HepG2 (cell line): ENCODE measurements around the gene PPP1R9A. TPM values are rescaled to one million over a fixed set of nuclear protein-coding genes. Genes with fewer than 3 reads are reported as not detected.

ENCODE experiments used
- FOXA1 ChIP-seq, 2 experiments: fragments of 450-650 bp in 1 of 2; sonication (generic) in 1 of 2; formaldehyde crosslinking in 1 of 2; IDR thresholded peaks; 2 replicates each; pipeline versions ENCODE4 v1.4.0 to v1.6.1; 2016 to 2020; ENCODE audit warnings: missing genetic modification reagents in 1 of 2
- FOXA3 ChIP-seq: IDR thresholded peaks from 2 replicates; pipeline ENCODE4 v1.6.1; 2016; ENCODE audit warnings: missing genetic modification reagents, missing compliant biosample characterization
- FOXP4 ChIP-seq: sonication (generic); formaldehyde crosslinking; IDR thresholded peaks from 2 replicates; pipeline ENCODE4 v1.4.0; 2020; ENCODE audit warnings: missing genetic modification reagents
- GATAD2A ChIP-seq: IDR thresholded peaks from 2 replicates; pipeline ENCODE4 v1.6.1; 2016
- GLI4 ChIP-seq: sonication (generic); formaldehyde crosslinking; IDR thresholded peaks from 2 replicates; pipeline ENCODE4 v1.5.1; 2020; ENCODE audit warnings: missing genetic modification reagents, mild to moderate bottlenecking, moderate library complexity, borderline replicate concordance
- KLF15 ChIP-seq: sonication (generic); formaldehyde crosslinking; IDR thresholded peaks from 2 replicates; pipeline ENCODE4 v1.8.1; 2023; ENCODE audit warnings: borderline replicate concordance, mild to moderate bottlenecking, inconsistent platforms, missing genetic modification reagents, mixed read lengths
- MED13 ChIP-seq: sonication (generic); formaldehyde crosslinking; IDR thresholded peaks from 2 replicates; pipeline ENCODE4 v1.5.0; 2020; ENCODE audit warnings: missing genetic modification reagents
- NCOR1 ChIP-seq: fragments of 200-600 bp; sonication (generic); IDR thresholded peaks from 2 replicates; pipeline ENCODE4 v1.7.0; 2017; ENCODE audit warnings: antibody characterized with exemption, low read length, borderline replicate concordance
- PAF1 ChIP-seq: IDR thresholded peaks from 2 replicates; pipeline ENCODE4 v1.6.1; 2016; ENCODE audit warnings: missing genetic modification reagents, missing compliant biosample characterization
- ZBTB2 ChIP-seq: sonication (generic); formaldehyde crosslinking; IDR thresholded peaks from 2 replicates; pipeline ENCODE4 v1.8.0; 2022; ENCODE audit warnings: low read depth, missing genetic modification reagents
- ZNF33A ChIP-seq: sonication (generic); formaldehyde crosslinking; IDR thresholded peaks from 2 replicates; pipeline ENCODE4 v1.5.1; 2020; ENCODE audit warnings: missing genetic modification reagents, mild to moderate bottlenecking, moderate library complexity, borderline replicate concordance
- ZNF713 ChIP-seq: sonication (generic); formaldehyde crosslinking; IDR thresholded peaks from 2 replicates; pipeline ENCODE4 v1.4.0; 2020; ENCODE audit warnings: mild to moderate bottlenecking, missing genetic modification reagents
- ZSCAN25 ChIP-seq: sonication (generic); formaldehyde crosslinking; IDR thresholded peaks from 2 replicates; pipeline ENCODE4 v1.8.0; 2022; ENCODE audit warnings: mild to moderate bottlenecking, missing genetic modification reagents
- ZXDC ChIP-seq: sonication (generic); formaldehyde crosslinking; IDR thresholded peaks from 2 replicates; pipeline ENCODE4 v1.5.0; 2020; ENCODE audit warnings: mild to moderate bottlenecking, missing genetic modification reagents
- polyA plus RNA-seq, 8 experiments: library from polyadenylated mRNA; depleted of rRNA in 3 of 8; stranded (reverse) in 7 of 8; unstranded in 1 of 8; fragments of >200 nt; fragmentation: Illumina TruSeq in 4 of 8; extraction: Trizol in 4 of 8; gene quantifications; 2 replicates each; pipeline versions ENCODE4 v1.2.1 to v1.2.3, GENCODE V29; 2011 to 2016; ENCODE audit warnings: low read depth in 4 of 8, missing spikeins in 1 of 8, mixed read lengths in 1 of 8; ENCODE audit not compliant: insufficient read depth in 1 of 8
- total RNA-seq, 5 experiments: library from RNA; depleted of rRNA; stranded (reverse); fragments of >200 nt; fragmentation: Illumina TruSeq; extraction: Trizol; gene quantifications; 2 replicates each; pipeline ENCODE4 v1.2.3, GENCODE V29; 2016; ENCODE audit warnings: low read depth in 1 of 5
- TF ChIP-seq, protein P1 (sequence below): sonication (generic); formaldehyde crosslinking; IDR thresholded peaks from 2 replicates; pipeline ENCODE4 v1.4.0; 2020; ENCODE audit warnings: mild to moderate bottlenecking, missing genetic modification reagents

PPP1R9A gene
- total and polyA plus RNA-seq, 2 of the 13 experiments (the other 11 are each of a cell fraction or from before 2014, with no cell fraction given): 11.4 to 31.9 TPM

DNA sequence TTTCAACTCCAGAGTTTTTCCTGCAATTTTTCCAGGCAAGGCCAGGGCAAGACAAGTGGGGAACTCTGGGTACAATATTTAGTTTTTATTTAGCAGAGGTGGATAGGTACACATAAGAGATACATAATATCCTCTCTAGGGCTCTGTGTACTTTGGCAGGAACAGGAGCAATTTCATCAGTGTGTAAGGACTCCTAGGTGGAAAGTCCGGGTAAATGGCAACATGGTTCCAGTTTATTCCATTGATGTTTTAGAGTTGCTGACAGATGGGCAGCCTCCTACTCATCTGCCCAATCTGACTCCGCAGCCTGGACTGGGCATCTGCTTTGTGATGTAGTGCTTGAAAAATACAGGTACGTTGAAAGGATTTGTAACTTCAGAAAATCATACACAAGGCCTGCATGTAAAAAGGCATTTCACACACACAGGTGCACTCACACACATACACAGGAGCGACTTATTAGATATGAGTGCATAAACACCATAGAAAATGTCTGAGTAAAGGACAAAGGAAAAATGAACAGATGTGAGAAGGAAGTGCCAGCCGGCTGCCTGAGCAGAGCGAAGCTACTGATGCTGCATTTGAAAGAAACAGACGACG, 411.2 kb downstream of the PPP1R9A start (continued):
- TF ChIP-seq, protein P1, sequence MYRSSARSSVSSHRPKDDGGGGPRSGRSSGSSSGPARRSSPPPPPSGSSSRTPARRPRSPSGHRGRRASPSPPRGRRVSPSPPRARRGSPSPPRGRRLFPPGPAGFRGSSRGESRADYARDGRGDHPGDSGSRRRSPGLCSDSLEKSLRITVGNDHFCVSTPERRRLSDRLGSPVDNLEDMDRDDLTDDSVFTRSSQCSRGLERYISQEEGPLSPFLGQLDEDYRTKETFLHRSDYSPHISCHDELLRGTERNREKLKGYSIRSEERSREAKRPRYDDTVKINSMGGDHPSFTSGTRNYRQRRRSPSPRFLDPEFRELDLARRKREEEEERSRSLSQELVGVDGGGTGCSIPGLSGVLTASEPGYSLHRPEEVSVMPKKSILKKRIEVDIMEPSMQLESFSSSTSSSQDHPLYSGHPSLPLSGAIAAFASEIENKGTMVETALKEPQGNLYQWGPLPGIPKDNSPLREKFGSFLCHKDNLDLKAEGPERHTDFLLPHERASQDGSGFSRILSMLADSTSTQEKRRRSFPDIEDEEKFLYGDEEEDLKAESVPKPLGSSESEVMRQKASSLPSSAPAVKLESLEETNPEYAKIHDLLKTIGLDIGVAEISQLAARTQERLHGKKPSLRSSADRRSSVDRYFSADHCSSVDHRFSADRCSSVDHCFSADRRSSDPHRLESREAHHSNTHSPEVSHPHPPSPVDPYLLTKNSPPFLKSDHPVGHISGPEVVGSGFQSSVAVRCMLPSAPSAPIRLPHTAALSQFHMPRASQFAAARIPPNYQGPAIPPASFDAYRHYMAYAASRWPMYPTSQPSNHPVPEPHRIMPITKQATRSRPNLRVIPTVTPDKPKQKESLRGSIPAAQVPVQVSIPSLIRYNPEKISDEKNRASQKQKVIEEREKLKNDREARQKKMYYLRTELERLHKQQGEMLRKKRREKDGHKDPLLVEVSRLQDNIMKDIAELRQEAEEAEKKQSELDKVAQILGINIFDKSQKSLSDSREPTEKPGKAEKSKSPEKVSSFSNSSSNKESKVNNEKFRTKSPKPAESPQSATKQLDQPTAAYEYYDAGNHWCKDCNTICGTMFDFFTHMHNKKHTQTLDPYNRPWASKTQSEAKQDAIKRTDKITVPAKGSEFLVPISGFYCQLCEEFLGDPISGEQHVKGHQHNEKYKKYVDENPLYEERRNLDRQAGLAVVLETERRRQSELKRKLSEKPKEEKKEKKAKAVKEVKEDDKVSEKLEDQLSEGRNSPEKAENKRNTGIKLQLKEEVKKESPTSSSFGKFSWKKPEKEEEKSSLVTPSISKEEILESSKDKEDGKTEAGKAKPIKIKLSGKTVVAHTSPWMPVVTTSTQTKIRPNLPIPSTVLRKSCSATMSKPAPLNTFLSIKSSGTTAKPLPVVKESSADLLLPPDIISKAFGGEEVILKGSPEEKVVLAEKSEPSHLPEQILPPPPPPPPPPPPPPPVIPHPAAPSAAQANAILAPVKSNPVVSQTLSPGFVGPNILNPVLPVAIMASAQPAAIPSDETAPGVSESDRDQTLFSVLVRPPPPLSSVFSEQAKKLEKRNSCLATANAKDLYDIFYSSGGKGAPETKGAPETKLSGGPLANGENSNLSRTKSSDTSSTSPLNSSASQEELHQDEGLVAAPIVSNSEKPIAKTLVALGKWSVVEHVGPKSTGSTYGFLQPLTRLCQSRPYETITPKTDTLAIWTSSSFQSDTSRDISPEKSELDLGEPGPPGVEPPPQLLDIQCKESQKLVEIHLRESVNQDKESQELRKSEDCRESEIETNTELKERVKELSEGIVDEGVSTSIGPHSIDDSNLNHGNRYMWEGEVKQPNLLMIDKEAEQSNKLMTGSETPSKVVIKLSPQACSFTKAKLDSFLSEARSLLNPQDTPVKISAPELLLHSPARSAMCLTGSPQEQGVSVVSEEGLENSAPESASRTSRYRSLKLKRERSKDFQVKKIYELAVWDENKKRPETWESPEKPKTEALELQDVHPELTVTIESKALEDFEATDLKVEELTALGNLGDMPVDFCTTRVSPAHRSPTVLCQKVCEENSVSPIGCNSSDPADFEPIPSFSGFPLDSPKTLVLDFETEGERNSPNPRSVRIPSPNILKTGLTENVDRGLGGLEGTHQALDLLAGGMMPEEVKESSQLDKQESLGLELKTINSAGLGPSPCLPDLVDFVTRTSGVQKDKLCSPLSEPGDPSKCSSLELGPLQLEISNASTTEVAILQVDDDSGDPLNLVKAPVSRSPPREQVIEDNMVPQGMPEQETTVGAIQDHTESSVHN (CRISPR knock-in tag): no peak
- TF ChIP-seq ZXDC (no peak), FOXP4 (CRISPR knock-in tag) (no peak), GLI4 (CRISPR knock-in tag) (no peak), NCOR1 (0 out of 2 replicates have a peak, but pooled peaks have one; percentile 27), GATAD2A (CRISPR knock-in tag) (0 out of 2 replicates have a peak, but pooled peaks have one; percentile 22), MED13 (CRISPR knock-in tag) (no peak), KLF15 (no peak), FOXA1 (IDR thresholded peaks at IDR 0.05) (no peak), FOXA1 (CRISPR knock-in tag; IDR thresholded peaks at IDR 0.05) (0 out of 2 replicates have a peak, but pooled peaks have one; percentile 42), ZSCAN25 (CRISPR knock-in tag) (no peak), FOXA3 (CRISPR knock-in tag) (peak; percentile 54; the same call in 1 of the 2 replicates), ZNF713 (CRISPR knock-in tag) (no peak), ZBTB2 (no peak), ZNF33A (CRISPR knock-in tag) (no peak), PAF1 (CRISPR knock-in tag) (no peak)
